SK-N-SH treated with all-trans-retinoic acid at 6 μM for 48 hours (cell line): ENCODE measurements around the gene RNF213.

Experiments used
- ATAC-seq: fragments of 200-7000 bp; cut with Tn5 transposase; 3 replicates; pipeline ENCODE4 v1.9.1; 2020; ENCODE audit warnings: mild to moderate bottlenecking, moderate library complexity
- ARNTL ChIP-seq: fragments of 450-650 bp; formaldehyde crosslinking; IDR thresholded peaks from 2 replicates; pipeline ENCODE4 v1.5.0; 2020; ENCODE audit warnings: low read depth, mild to moderate bottlenecking, moderate library complexity, borderline replicate concordance
- CREB5 ChIP-seq: fragments of 250-450 bp; sonication (Bioruptor Pico); IDR thresholded peaks from 2 replicates; pipeline ENCODE4 v1.5.1; 2020; ENCODE audit warnings: low read depth, mild to moderate bottlenecking, moderate library complexity
- CSDC2 ChIP-seq: fragments of 250-450 bp; sonication (Bioruptor Pico); IDR thresholded peaks from 2 replicates; pipeline ENCODE4 v1.5.0; 2020; ENCODE audit warnings: mild to moderate bottlenecking, moderate library complexity
- ESRRG ChIP-seq: fragments of 250-450 bp; sonication (Bioruptor Pico); IDR thresholded peaks from 2 replicates; pipeline ENCODE4 v1.6.1; 2021; ENCODE audit warnings: mild to moderate bottlenecking
- ISL1 ChIP-seq: fragments of 250-450 bp; sonication (Bioruptor Pico); IDR thresholded peaks from 2 replicates; pipeline ENCODE4 v2.1.2; 2022; ENCODE audit warnings: mild to moderate bottlenecking, moderate library complexity
- OSR1 ChIP-seq: fragments of 250-450 bp; sonication (Bioruptor Pico); IDR thresholded peaks from 2 replicates; pipeline ENCODE4 v1.8.0; 2022; ENCODE audit warnings: moderate library complexity, mild to moderate bottlenecking, inconsistent platforms
- RARB ChIP-seq: fragments of 250-450 bp; sonication (Bioruptor Pico); IDR thresholded peaks from 2 replicates; pipeline ENCODE4 v1.8.0; 2021; ENCODE audit warnings: mild to moderate bottlenecking, moderate library complexity
- SNAI2 ChIP-seq: fragments of 250-450 bp; sonication (Bioruptor Pico); IDR thresholded peaks from 2 replicates; pipeline ENCODE4 v1.5.0; 2020; ENCODE audit warnings: mild to moderate bottlenecking, moderate library complexity
- TCF4 ChIP-seq: fragments of 250-450 bp; sonication (Bioruptor Pico); IDR thresholded peaks from 2 replicates; pipeline ENCODE4 v1.8.0; 2021; ENCODE audit warnings: mild to moderate bottlenecking, moderate library complexity, borderline replicate concordance
- ZFP3 ChIP-seq: fragments of 250-450 bp; sonication (Bioruptor Pico); IDR thresholded peaks from 2 replicates; pipeline ENCODE4 v1.5.0; 2020; ENCODE audit warnings: mild to moderate bottlenecking, moderate library complexity
- ZFP30 ChIP-seq: fragments of 450-650 bp; formaldehyde crosslinking; IDR thresholded peaks from 2 replicates; pipeline ENCODE4 v1.5.0; 2022; ENCODE audit warnings: mild to moderate bottlenecking, moderate library complexity
- ZNF565 ChIP-seq: fragments of 450-650 bp; formaldehyde crosslinking; conservative IDR thresholded peaks from 2 replicates; pipeline ENCODE4 v1.5.0; 2020; ENCODE audit warnings: low read depth, mild to moderate bottlenecking, moderate library complexity
- ZNF8 ChIP-seq: fragments of 450-650 bp; formaldehyde crosslinking; IDR thresholded peaks from 2 replicates; pipeline ENCODE4 v1.5.0; 2020; ENCODE audit warnings: mild to moderate bottlenecking, moderate library complexity
- TF ChIP-seq, protein P1 (sequence below): fragments of 250-450 bp; sonication (Bioruptor Pico); IDR thresholded peaks from 2 replicates; pipeline ENCODE4 v1.5.0; 2020; ENCODE audit warnings: mild to moderate bottlenecking, moderate library complexity
- TF ChIP-seq, protein P2 (sequence below): fragments of 250-450 bp; sonication (Bioruptor Pico); IDR thresholded peaks from 2 replicates; pipeline ENCODE4 v1.8.0; 2021; ENCODE audit warnings: low read depth, mild to moderate bottlenecking, moderate library complexity, borderline replicate concordance
- TF ChIP-seq, protein P3 (sequence below): fragments of 250-450 bp; sonication (Bioruptor Pico); IDR thresholded peaks from 2 replicates; pipeline ENCODE4 v1.5.1; 2021; ENCODE audit warnings: mild to moderate bottlenecking, moderate library complexity

RNF213 gene

GRCh38 chr17:80389011-80389995, 128.7 kb downstream of the RNF213 start:
- TF ChIP-seq ARNTL (CRISPR knock-in tag) (no peak), TCF4 (CRISPR knock-in tag) (peak; percentile 51; the same call in 1 of the 2 replicates)
- ATAC-seq = peak; percentile 15; the same call in 1 of the 3 replicates

DNA sequence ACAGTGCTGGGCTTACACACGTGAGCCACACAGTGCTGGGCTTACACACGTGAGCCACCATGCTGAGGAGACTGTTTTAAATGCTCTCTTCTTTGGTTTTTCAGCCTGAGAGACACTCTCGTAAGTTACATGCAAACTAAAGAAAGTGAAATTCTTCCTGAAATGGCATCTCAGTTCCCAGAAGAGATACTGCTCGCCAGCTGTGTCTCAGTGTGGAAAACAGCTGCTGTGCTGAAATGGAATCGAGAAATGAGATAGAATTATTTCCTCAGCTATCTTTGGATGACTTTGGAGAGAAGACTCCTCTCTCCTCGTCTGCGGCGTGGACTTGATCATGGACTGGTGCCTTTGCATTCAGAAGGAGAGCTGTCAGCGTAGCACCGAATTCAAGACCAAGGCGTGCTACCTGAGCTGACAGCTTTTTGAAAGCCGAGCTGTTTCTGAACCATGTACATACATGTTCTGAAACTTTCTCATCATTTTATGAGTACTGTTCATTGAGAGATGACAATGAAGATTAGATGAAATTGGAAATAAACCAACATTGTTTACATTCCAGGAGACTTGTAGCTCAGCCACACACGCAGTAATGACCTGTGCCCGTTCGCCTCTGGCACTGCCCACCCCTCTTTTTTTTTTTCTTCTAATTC, 132.7 kb downstream of the RNF213 start:
- ATAC-seq = no peak; the same call in 2 of the 3 replicates
- TF ChIP-seq, protein P1, sequence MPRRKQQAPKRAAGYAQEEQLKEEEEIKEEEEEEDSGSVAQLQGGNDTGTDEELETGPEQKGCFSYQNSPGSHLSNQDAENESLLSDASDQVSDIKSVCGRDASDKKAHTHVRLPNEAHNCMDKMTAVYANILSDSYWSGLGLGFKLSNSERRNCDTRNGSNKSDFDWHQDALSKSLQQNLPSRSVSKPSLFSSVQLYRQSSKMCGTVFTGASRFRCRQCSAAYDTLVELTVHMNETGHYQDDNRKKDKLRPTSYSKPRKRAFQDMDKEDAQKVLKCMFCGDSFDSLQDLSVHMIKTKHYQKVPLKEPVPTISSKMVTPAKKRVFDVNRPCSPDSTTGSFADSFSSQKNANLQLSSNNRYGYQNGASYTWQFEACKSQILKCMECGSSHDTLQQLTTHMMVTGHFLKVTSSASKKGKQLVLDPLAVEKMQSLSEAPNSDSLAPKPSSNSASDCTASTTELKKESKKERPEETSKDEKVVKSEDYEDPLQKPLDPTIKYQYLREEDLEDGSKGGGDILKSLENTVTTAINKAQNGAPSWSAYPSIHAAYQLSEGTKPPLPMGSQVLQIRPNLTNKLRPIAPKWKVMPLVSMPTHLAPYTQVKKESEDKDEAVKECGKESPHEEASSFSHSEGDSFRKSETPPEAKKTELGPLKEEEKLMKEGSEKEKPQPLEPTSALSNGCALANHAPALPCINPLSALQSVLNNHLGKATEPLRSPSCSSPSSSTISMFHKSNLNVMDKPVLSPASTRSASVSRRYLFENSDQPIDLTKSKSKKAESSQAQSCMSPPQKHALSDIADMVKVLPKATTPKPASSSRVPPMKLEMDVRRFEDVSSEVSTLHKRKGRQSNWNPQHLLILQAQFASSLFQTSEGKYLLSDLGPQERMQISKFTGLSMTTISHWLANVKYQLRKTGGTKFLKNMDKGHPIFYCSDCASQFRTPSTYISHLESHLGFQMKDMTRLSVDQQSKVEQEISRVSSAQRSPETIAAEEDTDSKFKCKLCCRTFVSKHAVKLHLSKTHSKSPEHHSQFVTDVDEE = no peak
- TF ChIP-seq OSR1 (CRISPR knock-in tag) (no peak), CSDC2 (no peak), ZNF8 (CRISPR knock-in tag) (no peak), TCF4 (CRISPR knock-in tag) (no peak), ISL1 (no peak), ARNTL (CRISPR knock-in tag) (no peak), SNAI2 (no peak), CREB5 (CRISPR knock-in tag) (no peak), ZFP3 (CRISPR knock-in tag) (no peak), ZNF565 (no peak)
- TF ChIP-seq, protein P2, sequence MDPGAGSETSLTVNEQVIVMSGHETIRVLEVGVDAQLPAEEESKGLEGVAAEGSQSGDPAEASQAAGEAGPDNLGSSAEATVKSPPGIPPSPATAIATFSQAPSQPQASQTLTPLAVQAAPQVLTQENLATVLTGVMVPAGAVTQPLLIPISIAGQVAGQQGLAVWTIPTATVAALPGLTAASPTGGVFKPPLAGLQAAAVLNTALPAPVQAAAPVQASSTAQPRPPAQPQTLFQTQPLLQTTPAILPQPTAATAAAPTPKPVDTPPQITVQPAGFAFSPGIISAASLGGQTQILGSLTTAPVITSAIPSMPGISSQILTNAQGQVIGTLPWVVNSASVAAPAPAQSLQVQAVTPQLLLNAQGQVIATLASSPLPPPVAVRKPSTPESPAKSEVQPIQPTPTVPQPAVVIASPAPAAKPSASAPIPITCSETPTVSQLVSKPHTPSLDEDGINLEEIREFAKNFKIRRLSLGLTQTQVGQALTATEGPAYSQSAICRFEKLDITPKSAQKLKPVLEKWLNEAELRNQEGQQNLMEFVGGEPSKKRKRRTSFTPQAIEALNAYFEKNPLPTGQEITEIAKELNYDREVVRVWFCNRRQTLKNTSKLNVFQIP (CRISPR knock-in tag) = no peak
- TF ChIP-seq, protein P3, sequence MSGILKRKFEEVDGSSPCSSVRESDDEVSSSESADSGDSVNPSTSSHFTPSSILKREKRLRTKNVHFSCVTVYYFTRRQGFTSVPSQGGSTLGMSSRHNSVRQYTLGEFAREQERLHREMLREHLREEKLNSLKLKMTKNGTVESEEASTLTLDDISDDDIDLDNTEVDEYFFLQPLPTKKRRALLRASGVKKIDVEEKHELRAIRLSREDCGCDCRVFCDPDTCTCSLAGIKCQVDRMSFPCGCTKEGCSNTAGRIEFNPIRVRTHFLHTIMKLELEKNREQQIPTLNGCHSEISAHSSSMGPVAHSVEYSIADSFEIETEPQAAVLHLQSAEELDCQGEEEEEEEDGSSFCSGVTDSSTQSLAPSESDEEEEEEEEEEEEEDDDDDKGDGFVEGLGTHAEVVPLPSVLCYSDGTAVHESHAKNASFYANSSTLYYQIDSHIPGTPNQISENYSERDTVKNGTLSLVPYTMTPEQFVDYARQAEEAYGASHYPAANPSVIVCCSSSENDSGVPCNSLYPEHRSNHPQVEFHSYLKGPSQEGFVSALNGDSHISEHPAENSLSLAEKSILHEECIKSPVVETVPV = no peak
- TF ChIP-seq, all 23 proteins: peak for 0

DNA sequence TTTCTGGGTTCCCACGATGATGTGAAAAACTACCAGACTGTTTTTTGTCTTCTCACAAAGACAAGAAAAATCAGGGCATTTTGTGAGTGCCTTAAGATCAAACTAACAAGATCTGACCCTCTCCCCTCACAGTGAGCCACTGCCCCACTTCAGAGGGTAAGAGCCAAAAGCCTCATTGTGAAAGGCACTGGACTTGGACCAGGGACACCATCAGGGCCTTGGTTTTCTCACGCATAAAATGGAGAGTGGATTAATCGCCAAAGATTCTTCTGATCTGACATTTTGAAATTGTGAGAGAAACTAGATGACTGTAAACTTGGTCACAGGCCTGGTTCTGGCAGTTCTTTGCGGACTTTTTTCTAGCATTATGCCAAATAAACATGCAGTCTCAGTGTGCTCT, 133.3 kb downstream of the RNF213 start:
- TF ChIP-seq, protein P1 = no peak
- TF ChIP-seq ZFP30 (no peak), ISL1 (no peak), ESRRG (no peak), RARB (CRISPR knock-in tag) (no peak), ZNF8 (CRISPR knock-in tag) (no peak)
- no peak for ATAC-seq
